GM21515 (cell line): Measurements from ENCODE around the gene RBSN.

Experiments used
- ATAC-seq: cut with Tn5 transposase; IDR thresholded peaks from one replicate; pipeline ENCODE4 v1.9.1; 2021; ENCODE audit not compliant: unreplicated experiment

The RBSN gene

GRCh38 chr3:15060029-15060428, 38.9 kb downstream of the RBSN start:
- no peak for ATAC-seq

DNA sequence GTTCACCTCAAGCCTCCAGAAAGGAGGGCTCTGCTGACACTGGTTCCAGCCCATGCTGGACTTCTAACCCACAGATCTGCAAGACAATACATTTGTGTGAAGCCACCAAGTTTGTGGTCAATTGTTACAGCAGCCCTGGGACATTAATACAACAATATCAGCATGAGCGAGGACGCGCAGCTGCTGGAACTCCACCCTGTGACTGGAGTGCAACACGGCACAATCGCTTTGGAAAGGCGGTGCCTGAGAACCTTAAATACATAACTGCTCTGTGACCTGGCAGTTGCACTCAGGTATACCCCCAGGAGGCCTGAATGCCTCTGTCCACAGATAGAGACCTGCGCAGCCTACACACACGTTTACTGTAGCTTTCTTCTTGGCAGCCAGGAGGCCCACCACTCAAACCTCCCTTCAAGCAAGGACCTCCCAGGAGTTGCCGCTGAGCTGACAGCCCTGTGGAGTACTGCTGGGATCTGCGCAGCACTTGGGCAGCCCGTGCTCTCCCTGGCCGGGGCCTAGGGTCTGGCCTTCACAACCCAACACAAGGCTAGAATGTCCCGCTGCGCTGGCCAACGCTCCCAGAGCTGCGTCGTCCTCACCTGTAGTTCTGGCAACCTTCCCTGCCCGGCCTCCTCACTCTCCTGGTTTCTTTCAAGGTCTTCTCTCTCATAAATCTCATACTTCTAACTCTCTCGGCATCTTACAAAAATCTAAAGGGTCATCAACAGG, 42.1 kb downstream of the RBSN start:
- ATAC-seq, result no peak

DNA sequence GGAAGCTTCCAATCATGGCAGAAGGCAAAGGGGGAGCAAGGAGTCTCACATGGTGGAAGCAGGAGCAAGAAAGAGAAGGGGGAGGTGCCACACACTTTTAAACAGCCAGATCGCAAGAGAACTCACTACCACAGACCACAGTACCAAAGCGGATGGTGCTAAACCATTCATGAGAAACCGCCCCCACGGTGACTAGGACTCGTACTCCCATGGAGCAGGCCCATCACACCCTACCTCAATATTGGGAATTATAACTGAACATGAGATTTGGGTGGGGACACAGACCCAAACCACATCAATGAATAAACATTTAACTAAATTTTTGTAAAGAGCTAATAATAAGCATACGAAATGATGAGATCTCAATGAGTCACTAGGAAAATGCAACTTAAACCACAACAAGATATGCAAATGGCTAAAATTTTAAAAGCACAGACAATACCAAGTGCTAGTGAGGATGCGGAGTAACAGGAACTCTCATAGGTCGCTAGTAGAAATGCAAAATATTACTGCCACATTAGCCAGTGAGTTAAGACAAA, 43.9 kb downstream of the RBSN start:
- peak; percentile 39 for ATAC-seq

- no peak for ATAC-seq
These were observed 45.4 kb downstream of the RBSN start for GRCh38 chr3:15053541-15053940.

DNA sequence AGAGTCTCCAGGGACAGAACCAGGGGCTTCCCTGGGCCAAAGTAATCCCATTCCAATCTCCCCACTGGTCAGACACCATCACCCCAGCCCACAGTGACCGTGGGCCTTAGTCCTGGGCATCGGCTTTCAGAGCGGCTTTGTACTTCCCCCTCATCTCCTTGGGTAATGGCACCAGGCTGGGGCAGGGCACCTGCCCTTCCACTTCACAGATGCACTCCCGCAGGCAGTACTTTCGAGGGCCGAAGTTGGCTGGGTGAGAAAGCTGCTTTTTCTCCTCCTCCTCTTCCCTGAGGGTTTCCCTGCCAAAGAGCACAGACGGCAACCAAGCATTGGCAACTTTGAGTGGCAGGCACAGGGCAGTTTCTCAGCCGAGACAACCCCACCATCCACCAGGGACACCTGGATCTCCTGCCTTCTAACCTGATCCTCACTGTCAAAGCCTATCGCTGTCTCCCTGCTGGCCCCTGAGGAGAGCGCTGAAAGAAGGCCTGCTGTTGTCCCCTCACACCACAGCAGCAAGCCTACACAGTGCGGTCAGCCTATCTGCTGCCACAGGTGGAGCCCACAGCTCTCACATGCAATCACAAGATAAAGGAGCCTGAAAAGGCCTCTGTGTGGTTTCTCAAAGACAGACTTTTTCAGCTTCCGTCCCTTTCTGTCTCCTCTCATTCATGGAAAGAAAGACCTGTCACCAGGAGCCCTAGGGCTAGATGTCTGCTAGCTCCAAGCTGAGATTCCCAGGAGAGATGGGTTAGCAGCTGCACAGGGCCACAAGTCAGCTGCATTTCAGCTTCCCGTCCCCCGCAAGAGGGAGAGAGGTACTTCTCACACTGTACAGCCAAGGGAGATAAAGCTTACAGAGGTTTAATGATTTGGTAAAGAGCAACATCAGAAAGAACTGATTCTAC, 46.4 kb downstream of the RBSN start:
- no peak for ATAC-seq

DNA sequence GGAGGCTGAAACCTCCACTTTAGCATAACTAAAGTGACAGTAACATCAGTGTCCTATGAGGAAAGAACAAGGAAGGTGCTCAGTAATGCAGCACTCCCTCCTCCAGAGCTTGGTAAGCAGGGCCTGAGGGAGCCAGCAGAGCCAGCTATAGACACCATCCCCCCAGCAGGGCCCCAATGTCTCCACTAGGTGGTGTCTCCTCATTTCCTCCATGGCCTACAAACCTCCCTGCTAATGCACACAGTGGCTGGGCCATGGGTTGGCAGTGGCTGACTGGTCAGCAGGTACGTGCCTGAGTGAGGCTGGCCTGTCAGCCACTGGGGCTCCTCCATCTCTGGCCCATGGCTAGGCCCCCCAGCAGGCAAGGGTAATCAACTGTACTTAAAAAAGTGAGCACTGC, 47.4 kb downstream of the RBSN start:
- ATAC-seq, result peak; percentile 40

- ATAC-seq, result peak; percentile 74
These were observed 48.4 kb downstream of the RBSN start for GRCh38 chr3:15050405-15051092.

GRCh38 chr3:15049584-15049983, 49.4 kb downstream of the RBSN start:
- no peak for ATAC-seq

- no peak for ATAC-seq
These were observed 53.3 kb downstream of the RBSN start for GRCh38 chr3:15045667-15046066.

GRCh38 chr3:15044326-15044725, 54.6 kb downstream of the RBSN start:
- no peak for ATAC-seq

DNA sequence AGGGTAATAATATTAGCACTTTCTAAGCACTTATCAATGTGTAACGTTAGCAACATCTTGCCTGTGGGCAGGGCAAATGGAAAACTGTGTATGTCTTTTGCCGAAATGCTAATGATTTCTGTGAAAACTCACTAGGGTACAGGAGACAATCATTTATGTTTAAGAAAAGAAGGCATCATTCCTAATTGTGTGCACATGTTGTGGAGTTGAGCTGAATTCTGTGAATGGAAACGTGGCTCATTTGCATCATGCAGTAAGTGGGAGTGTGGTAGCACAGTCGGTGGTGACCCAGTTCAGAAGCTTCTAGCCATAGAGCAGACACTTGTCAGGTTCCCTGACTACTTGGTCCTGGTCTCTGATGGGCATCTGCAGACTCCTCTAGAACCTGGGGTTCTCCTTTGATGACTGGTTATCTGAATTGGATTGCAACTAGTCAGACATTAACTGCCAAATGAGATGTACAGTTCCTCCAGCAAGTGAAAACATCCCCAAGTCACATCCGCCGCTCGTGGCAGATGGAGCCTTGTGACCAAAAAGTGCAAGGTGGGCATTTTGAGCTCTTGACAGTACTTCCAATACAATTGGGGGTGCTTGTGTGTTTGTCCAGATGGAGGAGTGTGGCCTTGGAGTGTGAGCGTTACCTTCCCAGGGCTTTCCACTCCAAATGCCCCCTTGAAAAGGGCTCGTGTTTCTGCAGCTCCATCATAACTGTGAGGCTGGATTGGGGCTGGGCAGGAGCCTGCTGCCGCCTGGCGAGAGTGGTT, 55.4 kb downstream of the RBSN start:
- no peak for ATAC-seq

GRCh38 chr3:15042936-15043335, 56.0 kb downstream of the RBSN start:
- ATAC-seq, result no peak

DNA sequence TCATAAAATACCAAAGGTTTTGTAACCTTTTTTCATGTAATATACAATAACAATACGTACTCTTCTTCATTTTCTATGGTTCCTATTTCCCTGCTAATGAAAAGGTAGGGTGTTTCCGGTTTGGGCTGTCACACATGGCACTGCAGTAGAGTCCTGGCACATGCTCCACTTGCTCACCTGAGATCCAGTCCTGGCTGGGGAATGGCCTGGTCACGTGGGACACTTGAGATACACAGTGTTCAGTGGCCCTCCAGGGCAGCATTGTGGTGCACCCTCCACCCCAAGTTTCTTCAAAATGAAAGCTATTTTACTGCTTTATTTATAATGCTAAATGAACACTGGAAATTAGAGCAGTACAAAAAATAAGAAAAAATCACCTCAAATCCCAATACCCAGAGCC, 57.0 kb downstream of the RBSN start:
- ATAC-seq, result no peak

DNA sequence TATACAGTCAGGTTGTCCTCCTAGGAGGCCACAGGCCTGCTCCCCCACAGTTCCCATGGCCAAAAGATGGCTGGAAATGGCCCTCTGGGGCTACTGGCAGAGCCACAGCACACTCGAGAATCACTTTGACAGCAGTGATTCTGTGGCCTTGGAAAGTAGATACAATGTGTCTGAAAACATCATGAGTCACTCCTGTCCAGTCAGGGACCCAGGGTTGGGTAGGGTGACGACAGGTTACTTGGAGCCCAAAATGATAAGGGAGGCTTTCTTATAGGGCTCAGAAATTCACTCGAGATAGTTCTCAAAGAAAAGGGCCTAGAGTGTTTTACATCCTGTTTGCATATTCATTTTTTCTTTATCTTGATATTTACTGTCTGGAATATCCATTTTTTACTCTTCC, 58.1 kb downstream of the RBSN start:
- no peak for ATAC-seq

DNA sequence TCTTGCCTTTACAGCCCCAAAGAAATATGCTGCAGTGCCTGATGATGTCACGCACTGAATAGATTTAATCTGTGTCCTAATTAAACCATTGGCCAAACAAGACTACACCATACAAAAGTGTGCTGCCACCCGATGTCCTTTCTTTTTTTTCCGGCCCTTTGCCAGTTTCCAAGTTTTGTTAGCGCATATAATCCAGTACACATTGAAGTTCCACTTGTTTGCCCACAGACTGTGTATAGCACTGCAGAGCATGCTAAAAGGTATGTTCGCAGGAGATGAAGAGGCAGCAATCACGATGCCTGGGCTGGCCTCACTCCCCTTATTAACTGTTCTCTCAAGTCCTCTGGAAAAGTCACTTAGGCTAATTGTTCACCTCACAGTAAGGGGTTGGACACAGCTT, 60.6 kb downstream of the RBSN start:
- ATAC-seq, result no peak

GRCh38 chr3:15033103-15033502, 65.8 kb downstream of the RBSN start:
- no peak for ATAC-seq

DNA sequence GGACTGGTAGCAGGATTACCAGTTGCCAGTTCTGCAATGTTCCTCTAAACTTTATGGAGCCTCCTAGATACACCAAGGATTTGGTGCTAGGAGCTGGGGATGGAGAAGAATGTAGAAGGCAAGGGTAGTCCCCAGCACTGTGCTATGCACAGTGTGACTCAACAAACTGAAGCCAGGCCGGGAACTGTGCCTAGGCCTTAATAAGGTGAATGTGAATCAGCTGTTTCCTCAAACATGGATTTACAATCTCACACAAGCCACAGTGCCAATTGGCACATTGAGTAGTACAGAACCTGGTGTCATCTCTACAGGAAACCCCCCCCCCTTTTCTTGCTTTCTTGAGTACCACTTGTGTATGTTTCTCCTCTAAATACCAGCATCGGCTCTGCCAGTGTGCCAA, 66.3 kb downstream of the RBSN start:
- ATAC-seq, result no peak

- ATAC-seq, result no peak
These were observed 69.3 kb downstream of the RBSN start for GRCh38 chr3:15029625-15030024.

- no peak for ATAC-seq
These were observed 75.2 kb downstream of the RBSN start for GRCh38 chr3:15023719-15024118.

- no peak for ATAC-seq
These were observed 75.7 kb downstream of the RBSN start for GRCh38 chr3:15023249-15023648.
